Measurements from ENCODE around the gene LBR. TPM values are rescaled to one million over a fixed set of nuclear protein-coding genes. Genes with fewer than 3 reads are reported as not detected.

Gene LBR
- total RNA-seq, 1 donor from 2014 or later, result 41.5 TPM

DNA sequence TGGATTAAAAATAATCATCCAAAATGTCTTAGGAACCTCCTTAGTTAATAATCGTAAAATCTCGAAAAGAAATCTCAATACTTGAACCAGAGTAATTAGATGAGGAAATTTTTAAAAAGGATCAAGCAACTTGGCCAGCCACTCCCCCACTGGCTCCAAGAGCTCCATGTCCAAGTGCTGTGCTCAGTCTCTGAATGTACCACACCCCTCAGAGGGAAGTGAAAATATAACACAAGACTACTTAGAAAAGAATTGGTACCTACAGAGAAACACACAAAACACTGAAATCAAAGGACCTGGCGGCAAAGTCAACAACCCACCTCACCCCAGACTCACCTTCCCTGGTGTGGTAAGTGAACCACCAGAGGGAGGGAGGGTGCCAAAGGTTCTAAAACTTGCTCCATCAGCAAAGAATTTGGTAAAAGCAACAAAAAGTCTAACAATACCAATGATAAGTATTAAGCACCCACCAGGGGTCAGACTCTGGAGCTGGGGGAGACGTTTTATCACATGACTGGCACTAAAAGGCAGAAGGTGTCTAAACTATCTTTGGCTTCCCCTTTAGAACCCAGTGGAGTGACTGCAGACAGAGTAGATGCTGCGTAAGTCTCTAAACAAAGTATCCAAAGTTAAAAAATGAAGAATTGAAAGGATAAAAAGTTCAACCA, 14.0 kb downstream of the LBR start:
- TF ChIP-seq, protein P1, sequence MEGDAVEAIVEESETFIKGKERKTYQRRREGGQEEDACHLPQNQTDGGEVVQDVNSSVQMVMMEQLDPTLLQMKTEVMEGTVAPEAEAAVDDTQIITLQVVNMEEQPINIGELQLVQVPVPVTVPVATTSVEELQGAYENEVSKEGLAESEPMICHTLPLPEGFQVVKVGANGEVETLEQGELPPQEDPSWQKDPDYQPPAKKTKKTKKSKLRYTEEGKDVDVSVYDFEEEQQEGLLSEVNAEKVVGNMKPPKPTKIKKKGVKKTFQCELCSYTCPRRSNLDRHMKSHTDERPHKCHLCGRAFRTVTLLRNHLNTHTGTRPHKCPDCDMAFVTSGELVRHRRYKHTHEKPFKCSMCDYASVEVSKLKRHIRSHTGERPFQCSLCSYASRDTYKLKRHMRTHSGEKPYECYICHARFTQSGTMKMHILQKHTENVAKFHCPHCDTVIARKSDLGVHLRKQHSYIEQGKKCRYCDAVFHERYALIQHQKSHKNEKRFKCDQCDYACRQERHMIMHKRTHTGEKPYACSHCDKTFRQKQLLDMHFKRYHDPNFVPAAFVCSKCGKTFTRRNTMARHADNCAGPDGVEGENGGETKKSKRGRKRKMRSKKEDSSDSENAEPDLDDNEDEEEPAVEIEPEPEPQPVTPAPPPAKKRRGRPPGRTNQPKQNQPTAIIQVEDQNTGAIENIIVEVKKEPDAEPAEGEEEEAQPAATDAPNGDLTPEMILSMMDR (IDR thresholded peaks at IDR 0.05), result no peak
- no peak for TF ChIP-seq POLR2A (IDR thresholded peaks at IDR 0.05)
- TF ChIP-seq POLR2AphosphoS5 (IDR thresholded peaks at IDR 0.05; ENCODE audit: insufficient read depth in 1 of 2, low read depth in 1 of 2), result no peak
- Histone ChIP-seq H3K27me3 (no peaks in the 10 kb centered on the region), H3K4me3 (no peak overlapping the region), H3K27ac (no peak overlapping the region), H3K4me1 (no peaks in the 10 kb centered on the region), H3K36me3 (peaks cover 0 to 80% of the 10 kb centered on the region in 2 donors), H3K9me3 (no peaks in the 10 kb centered on the region)
- intact Hi-C loops (cut with DNase I), result no loop called here
- no peak for DNase-seq (ENCODE audit: extremely low spot score in 2 of 2)

- Histone ChIP-seq H3K9me3 (no peaks in the 10 kb centered on the region), H3K4me3 (no peak overlapping the region), H3K36me3 (peaks cover 0 to 72% of the 10 kb centered on the region in 2 donors), H3K27ac (no peak overlapping the region), H3K27me3 (no peaks in the 10 kb centered on the region), H3K4me1 (no peaks in the 10 kb centered on the region)
- intact Hi-C loops (cut with DNase I), result no loop called here
- TF ChIP-seq, protein P1 (IDR thresholded peaks at IDR 0.05), result no peak
- TF ChIP-seq POLR2AphosphoS5 (IDR thresholded peaks at IDR 0.05; ENCODE audit: insufficient read depth in 1 of 2, low read depth in 1 of 2) (no peak), POLR2A (IDR thresholded peaks at IDR 0.05) (no peak)
- no peak for DNase-seq (ENCODE audit: extremely low spot score in 2 of 2)
Measured at GRCh38 chr1:225412803-225413351, 15.0 kb downstream of the LBR start.

- H3K9me3 ChIP-seq, result no peaks in the 10 kb centered on the region
- intact Hi-C loops (cut with DNase I), result no loop called here
- DNase-seq (ENCODE audit: extremely low spot score in 2 of 2), result no peak
- H3K4me3 ChIP-seq, result no peak overlapping the region
- peaks cover 0 to 66% of the 10 kb centered on the region in 2 donors for H3K36me3 ChIP-seq
- no peaks in the 10 kb centered on the region for H3K27me3 ChIP-seq
- no peak overlapping the region for H3K27ac ChIP-seq
- TF ChIP-seq POLR2A (IDR thresholded peaks at IDR 0.05) (no peak), POLR2AphosphoS5 (IDR thresholded peaks at IDR 0.05; ENCODE audit: insufficient read depth in 1 of 2, low read depth in 1 of 2) (no peak)
- TF ChIP-seq, protein P1 (IDR thresholded peaks at IDR 0.05), result no peak
- H3K4me1 ChIP-seq, result no peaks in the 10 kb centered on the region
Measured at GRCh38 chr1:225412321-225412720, 15.5 kb downstream of the LBR start.

- no peak for DNase-seq (ENCODE audit: extremely low spot score in 2 of 2)
- intact Hi-C loops (cut with DNase I), result no loop called here
- H3K9me3 ChIP-seq, result no peaks in the 10 kb centered on the region
- no peaks in the 10 kb centered on the region for H3K27me3 ChIP-seq
- H3K4me3 ChIP-seq, result no peak overlapping the region
- H3K27ac ChIP-seq, result no peak overlapping the region
- TF ChIP-seq POLR2AphosphoS5 (IDR thresholded peaks at IDR 0.05; ENCODE audit: insufficient read depth in 1 of 2, low read depth in 1 of 2) (no peak), POLR2A (IDR thresholded peaks at IDR 0.05) (no peak)
- TF ChIP-seq, protein P1 (IDR thresholded peaks at IDR 0.05), result no peak
- peaks cover 0 to 64% of the 10 kb centered on the region in 2 donors for H3K36me3 ChIP-seq
- no peaks in the 10 kb centered on the region for H3K4me1 ChIP-seq
Measured at GRCh38 chr1:225410036-225410435, 17.8 kb downstream of the LBR start.

DNA sequence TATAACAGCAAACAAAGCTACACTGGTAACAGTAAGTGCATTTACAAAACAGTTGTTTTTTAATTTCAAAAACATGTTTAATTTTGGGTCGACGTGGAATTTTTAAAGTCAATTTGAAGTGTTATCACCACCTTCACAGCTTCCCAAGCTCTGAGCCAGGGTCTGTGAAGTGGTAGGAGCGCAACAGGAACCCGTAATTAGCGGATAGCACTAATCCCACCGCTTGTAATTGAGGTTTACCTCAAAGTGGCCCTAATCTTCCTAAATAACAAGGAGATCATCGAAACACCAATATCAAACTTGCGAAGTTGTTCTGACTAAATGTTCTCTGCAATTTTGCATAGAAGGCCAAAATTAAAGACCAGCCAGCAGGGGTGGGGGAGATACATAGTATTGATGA, 18.8 kb downstream of the LBR start:
- Histone ChIP-seq H3K9me3 (no peaks in the 10 kb centered on the region), H3K36me3 (peaks cover 0 to 57% of the 10 kb centered on the region in 2 donors), H3K4me1 (no peaks in the 10 kb centered on the region), H3K27me3 (no peaks in the 10 kb centered on the region), H3K27ac (no peak overlapping the region), H3K4me3 (no peak overlapping the region)
- TF ChIP-seq, protein P1 (IDR thresholded peaks at IDR 0.05), result no peak
- no peak for TF ChIP-seq POLR2A (IDR thresholded peaks at IDR 0.05)
- TF ChIP-seq POLR2AphosphoS5 (IDR thresholded peaks at IDR 0.05; ENCODE audit: insufficient read depth in 1 of 2, low read depth in 1 of 2), result no peak
- intact Hi-C loops (cut with DNase I), result no loop called here
- no peak for DNase-seq (ENCODE audit: extremely low spot score in 2 of 2)
